GM20431 (cell line): Measurements from ENCODE around the gene PPP1CA.

ENCODE experiments used
- in situ Hi-C: fragments of 300-500 bp; cut with MseI, MboI; formaldehyde crosslinking; loops from one replicate; pipeline ENCODE4 v1.15.0; 2020; ENCODE audit warnings: low sequenced_read_pairs; ENCODE audit not compliant: unreplicated experiment

The PPP1CA gene

DNA sequence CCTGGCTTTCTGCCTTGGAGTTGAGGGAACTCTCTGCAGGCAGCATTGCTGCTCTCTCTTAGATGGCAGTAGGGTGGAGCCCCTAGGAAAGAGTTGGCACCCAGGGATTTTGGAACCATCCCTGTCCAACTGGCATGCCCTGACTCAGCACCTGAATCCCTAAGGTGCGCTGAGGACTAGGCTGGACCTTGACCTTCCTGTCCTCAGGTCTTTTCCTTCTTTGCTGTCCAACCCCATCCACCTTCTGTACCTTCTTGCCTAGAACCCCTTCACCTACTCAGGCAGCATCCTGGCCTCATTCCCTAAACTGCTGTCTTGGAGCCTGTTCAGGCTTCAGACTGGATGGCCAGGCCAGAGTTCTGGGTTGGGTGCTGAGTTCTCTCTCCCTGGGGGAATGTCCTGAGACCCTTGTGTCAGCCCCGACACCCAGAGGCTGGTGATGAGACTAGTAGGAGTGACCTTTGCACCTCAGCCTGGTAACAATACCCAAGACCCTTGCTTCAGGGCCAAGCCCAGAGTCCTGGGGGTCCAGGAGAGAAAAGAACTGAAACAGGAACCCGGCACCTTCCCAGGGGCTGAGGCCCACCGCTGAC, 45.8 kb downstream of the PPP1CA start:
- in situ Hi-C loops, result no loop called here

DNA sequence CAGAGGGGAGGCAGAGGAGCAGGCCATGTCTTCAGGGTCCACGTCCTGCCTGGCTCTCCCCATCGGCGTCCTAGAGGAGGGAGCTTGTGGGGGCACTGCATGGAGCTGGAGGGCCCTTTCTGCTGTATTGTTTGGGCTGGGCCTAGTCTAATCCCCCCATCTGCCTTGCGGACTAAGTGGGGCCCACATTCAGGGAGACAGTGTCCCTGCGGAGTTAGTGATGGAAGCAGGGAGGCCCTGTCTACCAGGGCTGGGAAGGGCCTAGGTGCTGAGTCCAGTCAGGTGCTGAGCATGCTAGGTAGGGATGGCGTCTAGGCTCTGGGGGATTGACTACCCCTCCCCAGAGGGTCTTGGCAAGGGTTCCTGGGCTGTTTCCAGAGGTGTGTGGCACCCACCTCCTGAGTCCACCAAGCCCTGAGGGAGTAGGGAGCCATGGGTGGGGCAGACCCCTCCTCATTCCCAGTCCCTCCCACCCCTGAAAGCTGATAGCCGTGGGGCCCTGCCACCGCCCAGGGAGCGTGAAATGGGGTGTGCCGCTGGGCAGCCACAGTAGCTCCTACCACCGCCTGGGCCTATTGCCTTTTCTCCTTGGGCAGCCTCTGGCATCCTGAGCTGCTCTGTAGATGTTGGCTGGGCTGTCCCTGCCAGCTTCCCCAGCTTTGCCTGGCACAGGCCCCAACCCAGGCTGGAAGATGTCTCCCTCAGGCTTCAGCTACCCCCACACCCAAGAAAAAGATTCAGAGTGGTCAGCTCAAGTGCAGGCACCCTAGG, 46.5 kb downstream of the PPP1CA start:
- in situ Hi-C loops, result no loop called here

DNA sequence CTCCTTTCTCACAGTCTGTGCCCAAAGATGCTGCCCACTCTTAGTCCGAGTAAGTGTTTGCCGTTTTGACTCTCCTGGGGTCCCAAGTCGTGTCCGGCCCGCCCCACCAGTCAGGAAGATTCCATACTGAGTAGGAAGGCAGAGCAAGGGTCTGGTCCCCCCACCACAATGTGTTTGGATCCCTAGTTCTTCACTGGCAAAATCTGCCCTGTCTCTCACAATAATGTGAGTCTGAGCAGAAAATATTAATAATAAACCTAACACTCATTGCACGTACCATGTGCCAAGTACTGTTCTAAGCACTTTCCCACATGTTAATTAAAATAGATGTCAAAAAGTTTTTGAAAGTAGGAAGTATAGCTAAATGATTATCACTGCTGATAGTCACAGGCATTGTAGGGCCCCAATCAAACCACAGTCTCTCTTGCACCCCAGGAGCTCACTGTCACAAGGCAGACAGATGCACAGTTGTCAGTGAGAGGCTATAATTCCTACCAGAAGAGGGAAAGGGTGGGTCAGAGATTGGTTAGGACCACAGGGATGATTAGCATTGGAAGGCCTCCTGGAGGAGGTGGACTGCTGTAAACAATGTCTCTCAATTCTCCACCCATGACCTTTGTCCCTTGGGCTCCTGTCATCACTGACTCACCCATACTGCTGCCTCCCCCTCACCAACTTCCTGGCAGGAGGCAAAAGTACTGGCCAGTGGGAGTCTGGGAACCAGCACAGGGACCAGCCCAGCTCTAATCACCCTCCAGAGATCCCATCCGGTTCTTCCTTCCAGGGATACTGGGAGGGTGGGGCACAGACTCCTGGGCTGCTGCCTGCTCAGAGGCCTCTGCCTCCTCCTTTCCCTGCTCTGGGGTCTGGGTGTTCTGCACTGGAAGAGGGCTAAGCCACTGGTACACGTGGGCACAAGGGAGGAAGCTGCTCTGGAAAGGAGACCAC, 47.3 kb downstream of the PPP1CA start:
- in situ Hi-C loops, result no loop called here

DNA sequence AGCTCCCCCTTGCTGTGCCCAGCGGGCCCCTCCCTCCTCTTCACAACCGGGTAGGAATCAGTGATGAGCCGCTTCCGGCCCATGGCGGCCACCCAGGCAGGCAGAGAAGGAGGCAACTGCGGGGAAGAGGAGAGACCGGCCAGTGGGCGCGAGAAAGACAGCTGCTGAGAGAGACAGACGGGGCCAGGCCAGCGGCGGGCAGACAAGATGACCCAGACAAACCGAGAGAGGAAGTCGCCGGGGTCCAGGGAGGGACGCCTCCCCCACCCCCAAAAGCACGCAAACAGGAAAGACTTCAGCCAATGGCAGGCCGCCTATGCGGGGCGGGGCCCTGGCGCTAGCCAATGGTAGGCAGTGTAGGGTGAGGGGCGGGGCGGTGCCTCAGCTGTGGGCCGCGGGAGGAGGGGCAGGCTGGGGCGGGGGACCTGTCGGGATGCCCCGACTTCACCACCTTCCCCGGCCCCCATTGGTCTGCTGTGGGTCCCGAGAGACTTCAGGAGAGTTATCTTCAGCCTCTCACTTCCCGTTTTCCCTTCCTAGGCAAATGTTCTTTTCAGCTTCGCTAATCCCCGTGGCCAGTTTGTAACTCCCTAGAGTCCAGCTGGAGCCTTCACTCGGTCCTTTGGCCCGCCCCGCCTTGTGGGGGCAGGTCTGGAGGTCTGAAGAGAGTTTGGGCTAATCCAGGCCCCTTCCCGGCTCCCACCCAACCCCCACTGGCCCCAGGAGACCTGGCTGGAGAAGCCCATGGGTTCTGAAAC, 48.2 kb downstream of the PPP1CA start, which contains the start of gene POLD4:
TSS of gene POLD4 (minus strand) at position 230 of the 758 bp plus-strand sequence. CDS start at position 83, 147 bp downstream.
- in situ Hi-C loops, result no loop called here

DNA sequence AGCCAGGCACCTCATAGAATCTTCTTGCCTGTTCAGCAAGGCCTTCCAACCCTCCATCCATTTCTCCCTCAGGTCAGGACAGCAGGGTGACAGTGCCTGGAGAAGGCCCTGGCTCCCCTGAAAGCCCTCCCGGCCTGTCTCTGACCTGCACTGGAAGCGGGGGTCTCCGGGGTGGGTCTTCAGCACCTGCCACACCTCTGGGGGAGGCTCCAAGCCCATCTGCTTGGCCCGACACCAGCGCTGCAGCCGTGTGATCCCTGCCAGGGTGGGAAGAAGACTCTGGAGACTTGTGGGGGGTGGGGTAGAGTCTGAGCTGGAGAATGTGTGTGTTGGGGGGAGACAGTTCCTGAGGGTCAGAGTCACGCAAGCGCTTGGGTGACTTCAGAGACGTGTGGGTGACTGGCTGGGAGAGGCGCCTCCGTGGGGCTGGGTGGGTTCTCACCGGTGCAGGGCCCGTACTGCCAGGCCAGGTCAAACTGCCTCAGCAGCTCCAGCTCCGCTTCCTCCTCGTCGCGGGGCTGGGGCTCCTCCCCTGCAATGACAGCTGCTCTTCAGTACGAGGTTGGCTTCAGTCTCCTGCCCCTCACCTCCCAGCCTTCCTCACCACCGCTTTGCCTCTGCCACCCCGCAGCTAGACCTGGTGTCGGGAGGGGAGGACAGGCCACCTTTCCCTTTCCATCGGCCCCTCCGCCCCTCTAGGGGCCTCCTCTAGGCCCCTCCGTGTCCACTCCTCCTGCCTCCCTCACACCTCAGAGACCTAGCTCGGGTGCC, 48.9 kb downstream of the PPP1CA start:
- in situ Hi-C loops, result no loop called here

DNA sequence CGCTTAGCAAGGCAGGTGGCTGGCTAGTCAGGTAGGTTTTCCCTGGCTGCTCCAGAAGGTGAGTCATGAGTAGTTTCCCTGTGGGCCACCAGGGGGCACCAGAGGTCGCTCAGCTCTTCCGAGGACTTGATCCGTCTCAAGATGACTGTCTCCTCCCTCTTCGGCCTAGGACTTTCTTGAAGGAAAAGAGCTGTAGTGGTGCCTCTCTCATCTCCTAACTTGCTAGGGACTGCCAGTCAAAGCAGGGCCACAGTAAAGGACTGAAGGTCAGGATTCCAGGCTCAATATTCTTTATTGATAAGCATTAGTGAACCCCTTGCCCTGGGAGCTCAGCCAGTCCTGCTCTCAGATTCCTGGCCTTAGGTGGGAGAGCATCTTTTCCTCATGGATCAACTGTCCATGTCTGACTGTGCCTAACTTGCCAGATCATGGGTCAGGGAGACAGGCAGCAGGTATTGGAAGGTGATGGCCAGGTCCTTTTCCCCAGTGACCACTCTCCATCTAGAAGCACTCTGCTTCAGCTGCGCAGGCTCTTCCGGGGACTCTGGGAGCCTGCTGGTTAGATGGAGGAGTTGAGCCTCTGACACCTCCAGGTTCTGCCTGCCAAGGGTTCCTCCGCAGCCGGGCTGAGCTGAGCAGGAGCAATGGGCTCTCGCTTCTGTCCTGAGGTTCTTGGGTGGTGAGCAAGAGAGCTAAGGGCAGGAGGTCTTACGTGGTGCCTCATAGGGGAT, 50.2 kb downstream of the PPP1CA start:
- in situ Hi-C loops, result no loop called here

DNA sequence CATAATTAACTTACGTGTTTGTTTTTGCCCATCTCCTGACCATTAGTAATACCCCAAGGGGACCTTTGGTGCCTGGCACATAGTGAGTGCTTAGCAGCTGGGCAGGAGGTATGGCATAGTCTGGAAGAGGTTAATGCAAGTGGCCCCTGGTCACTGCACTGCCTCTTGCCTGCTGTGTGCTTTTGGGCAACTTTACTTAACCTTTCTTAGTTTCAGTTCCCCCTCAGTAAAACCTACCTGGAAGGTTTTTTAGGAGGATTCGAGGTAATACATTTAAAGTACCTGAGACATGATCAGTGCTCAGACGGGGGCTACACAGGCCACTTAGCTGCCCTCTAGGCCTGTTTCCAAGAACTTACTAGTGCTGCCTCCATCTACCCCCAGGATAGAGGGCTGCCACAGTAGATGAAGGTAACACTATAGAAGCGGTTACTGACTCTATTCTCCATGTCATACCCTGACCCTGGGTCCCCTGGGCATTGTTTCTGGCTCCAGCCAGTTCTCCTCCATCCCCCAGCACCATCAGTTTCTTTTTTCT, 51.7 kb downstream of the PPP1CA start:
- in situ Hi-C loops, result no loop called here

DNA sequence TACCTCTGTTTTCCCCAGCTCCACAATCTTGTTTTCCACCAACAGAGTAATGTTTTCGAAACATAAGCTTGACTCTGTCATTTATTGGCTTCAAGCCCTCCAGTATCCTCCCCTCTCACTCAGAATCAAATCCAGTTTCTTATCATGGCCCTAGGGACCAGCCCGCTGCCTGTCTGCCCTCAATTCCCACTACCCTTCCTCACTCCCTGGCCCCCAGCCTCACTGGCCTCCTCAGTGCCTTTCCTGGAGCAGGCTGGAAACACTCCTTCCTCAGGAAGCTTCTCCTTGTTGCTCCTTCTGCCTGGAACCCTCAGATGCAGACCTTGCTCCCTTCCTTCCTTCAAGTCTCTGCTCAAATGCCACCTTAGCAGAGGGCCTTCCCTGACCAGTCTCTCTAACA, 52.2 kb downstream of the PPP1CA start:
- in situ Hi-C loops, result no loop called here

DNA sequence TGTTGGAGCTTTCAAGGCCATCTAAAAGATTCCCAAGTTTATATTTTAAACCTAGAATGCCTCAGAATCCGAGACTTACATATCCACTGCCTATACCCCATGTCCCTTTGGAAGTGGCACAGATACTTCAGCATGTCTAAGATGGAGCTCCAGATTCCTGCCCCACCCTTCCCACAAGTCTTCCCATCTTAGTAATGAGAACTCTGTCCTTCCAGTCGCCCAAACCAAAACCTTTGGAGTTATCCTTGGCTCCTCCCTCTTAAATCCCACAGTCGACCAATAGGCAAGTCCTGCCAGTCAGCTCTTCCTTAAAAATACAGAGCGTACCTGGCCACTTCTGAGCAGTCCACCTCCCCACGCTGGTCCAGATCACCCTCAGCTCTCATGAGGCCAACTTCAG, 52.6 kb downstream of the PPP1CA start:
- in situ Hi-C loops, result no loop called here
